Mesenteric fat pad (tissue), 1 donor: ENCODE measurements around the gene MESD. TPM values are rescaled to one million over a fixed set of nuclear protein-coding genes. Genes with fewer than 3 reads are reported as not detected.

ENCODE experiments used
- DNase-seq: peaks from one replicate; pipeline ENCODE4 v3.0.0-alpha.2; 2020; ENCODE audit warnings: low spot score
- total RNA-seq: library from RNA; stranded (reverse); fragmentation: NEBNext Ultra II Directional; extraction: Animal tissue kit (Norgen Biotek cat#: 25700); gene quantifications from one replicate; pipeline ENCODE4 v1.2.1, GENCODE V29; 2021
- donor health status: DM: yes; HTN: yes; CAD: no.

The MESD gene
- total RNA-seq, 1 donor from 2014 or later = 30.2 TPM

- DNase-seq = no peak
Measured at GRCh38 chr15:80992006-80992405, 2.4 kb upstream of the MESD start.

- no peak for DNase-seq
Measured at GRCh38 chr15:80991421-80991820, 1.8 kb upstream of the MESD start.

- DNase-seq = no peak
Measured at GRCh38 chr15:80990955-80991354, 1.3 kb upstream of the MESD start.

GRCh38 chr15:80989081-80989517, 520 bp downstream of the MESD start:
- no peak for DNase-seq

- no peak for DNase-seq
Measured at GRCh38 chr15:80988148-80988796, 1.3 kb downstream of the MESD start.

GRCh38 chr15:80986487-80986886, 3.1 kb downstream of the MESD start:
- DNase-seq = no peak

- no peak for DNase-seq
Measured at GRCh38 chr15:80985981-80986380, 3.6 kb downstream of the MESD start.

GRCh38 chr15:80984856-80985255, 4.8 kb downstream of the MESD start:
- DNase-seq = no peak

- DNase-seq = no peak
Measured at GRCh38 chr15:80982839-80983238, 6.8 kb downstream of the MESD start.

GRCh38 chr15:80982205-80982604, 7.4 kb downstream of the MESD start:
- DNase-seq = no peak

- no peak for DNase-seq
Measured at GRCh38 chr15:80979538-80980200, 9.9 kb downstream of the MESD start.

GRCh38 chr15:80978685-80979329, 10.8 kb downstream of the MESD start:
- no peak for DNase-seq

- no peak for DNase-seq
Measured at GRCh38 chr15:80977627-80978036, 12.0 kb downstream of the MESD start.

- no peak for DNase-seq
Measured at GRCh38 chr15:80976851-80977250, 12.8 kb downstream of the MESD start.

- DNase-seq = no peak
Measured at GRCh38 chr15:80974914-80975313, 14.7 kb downstream of the MESD start.

- no peak for DNase-seq
Measured at GRCh38 chr15:80972276-80972675, 17.3 kb downstream of the MESD start.

- no peak for DNase-seq
Measured at GRCh38 chr15:80971143-80971542, 18.5 kb downstream of the MESD start.

- no peak for DNase-seq
Measured at GRCh38 chr15:80970658-80971057, 19.0 kb downstream of the MESD start.

- DNase-seq = no peak
Measured at GRCh38 chr15:80970018-80970657, 19.5 kb downstream of the MESD start.

GRCh38 chr15:80969316-80969715, 20.3 kb downstream of the MESD start:
- DNase-seq = no peak

- DNase-seq = no peak
Measured at GRCh38 chr15:80967991-80968510, 21.6 kb downstream of the MESD start.

GRCh38 chr15:80967451-80967850, 22.2 kb downstream of the MESD start:
- DNase-seq = no peak
